Cardiac muscle cell (in vitro differentiated cells and primary cell): ENCODE results near the gene ERLIN1. TPM values are rescaled to one million over a fixed set of nuclear protein-coding genes. Genes with fewer than 3 reads are reported as not detected.

Experiments used
- DNase-seq, 2 donors: peaks; one replicate each; pipeline versions ENCODE4 v3.0.0 to v3.0.0-alpha.2; 2010 to 2017; ENCODE audit warnings: low read depth in 1 of 2, low spot score in 1 of 2
- H3K27ac ChIP-seq: fragments of 200-600 bp; sonication (generic); 2 replicates; pipeline ENCODE4 v1.5.1; 2016
- H3K27me3 ChIP-seq: fragments of 200-600 bp; sonication (generic); 2 replicates; pipeline ENCODE4 v1.6.0; 2016; ENCODE audit warnings: control low read depth
- H3K36me3 ChIP-seq: fragments of 200-600 bp; sonication (generic); 2 replicates; pipeline ENCODE4 v1.5.1; 2016; ENCODE audit warnings: control low read depth
- H3K4me1 ChIP-seq: fragments of 200-600 bp; sonication (generic); 2 replicates; pipeline ENCODE4 v1.8.1; 2017; ENCODE audit warnings: low read depth, mild to moderate bottlenecking, mixed run types
- H3K4me3 ChIP-seq: fragments of 200-600 bp; sonication (generic); 2 replicates; pipeline ENCODE4 v1.5.1; 2016; ENCODE audit warnings: mild to moderate bottlenecking
- H3K9me3 ChIP-seq: fragments of 200-600 bp; sonication (generic); 2 replicates; pipeline ENCODE4 v1.5.1; 2017; ENCODE audit warnings: low read depth, mild to moderate bottlenecking, control low read depth
- CTCF ChIP-seq: IDR thresholded peaks from 2 replicates; pipeline ENCODE4 v1.5.1; 2012; ENCODE audit warnings: low read depth, mild to moderate bottlenecking, low read length
- polyA plus RNA-seq: library from polyadenylated mRNA; unstranded; fragments of >200 nt; fragmentation: Nextera tagmentation; extraction: Ambion mirVana; gene quantifications from 2 replicates; pipeline ENCODE4 v1.2.1, GENCODE V29; 2016
- total RNA-seq: library from RNA; depleted of rRNA; stranded (reverse); fragments of >200 nt; gene quantifications from 2 replicates; pipeline ENCODE4 v1.2.3, GENCODE V29; 2016

Gene ERLIN1
- total and polyA plus RNA-seq, 2 experiments from 2014 or later = 12.9 to 15.4 TPM

DNA sequence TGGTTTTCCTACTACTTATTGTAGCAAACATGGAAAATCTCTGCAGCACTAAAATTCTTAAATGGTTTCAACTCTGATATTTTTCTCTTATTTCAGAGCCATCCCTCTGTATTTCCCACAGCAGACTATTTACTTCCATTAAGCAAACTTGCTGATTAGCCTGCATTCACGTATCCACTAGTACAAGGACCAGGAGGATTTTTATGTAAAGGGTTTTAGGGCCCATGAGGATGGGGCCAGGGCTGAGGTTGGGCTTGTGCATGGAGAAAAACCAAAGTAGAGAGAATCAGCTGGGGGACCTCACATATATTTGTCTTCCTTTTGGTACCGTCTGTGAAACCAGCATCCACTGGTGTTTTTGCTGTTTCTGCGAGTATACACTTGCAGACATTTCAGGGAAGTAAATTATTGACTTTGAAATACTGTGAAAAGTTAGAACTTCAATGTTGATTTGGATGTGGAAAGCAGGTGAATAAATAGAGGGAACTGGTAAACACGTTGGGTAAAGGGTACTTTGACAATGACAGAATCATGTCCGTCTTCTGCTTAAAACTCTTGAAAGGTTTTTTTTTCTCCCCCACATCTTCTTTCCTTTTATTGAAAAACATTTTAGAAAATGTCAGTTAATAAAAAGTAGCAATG lies 44.3 kb downstream of the ERLIN1 start:
- no peak for TF ChIP-seq CTCF
- no peak overlapping the region for H3K27ac ChIP-seq
- H3K9me3 ChIP-seq = no peaks in the 10 kb centered on the region
- H3K27me3 ChIP-seq = no peaks in the 10 kb centered on the region
- DNase-seq = no peak
- H3K4me1 ChIP-seq = no peaks in the 10 kb centered on the region
- H3K4me3 ChIP-seq = no peak overlapping the region
- H3K36me3 ChIP-seq = no peaks in the 10 kb centered on the region

DNA sequence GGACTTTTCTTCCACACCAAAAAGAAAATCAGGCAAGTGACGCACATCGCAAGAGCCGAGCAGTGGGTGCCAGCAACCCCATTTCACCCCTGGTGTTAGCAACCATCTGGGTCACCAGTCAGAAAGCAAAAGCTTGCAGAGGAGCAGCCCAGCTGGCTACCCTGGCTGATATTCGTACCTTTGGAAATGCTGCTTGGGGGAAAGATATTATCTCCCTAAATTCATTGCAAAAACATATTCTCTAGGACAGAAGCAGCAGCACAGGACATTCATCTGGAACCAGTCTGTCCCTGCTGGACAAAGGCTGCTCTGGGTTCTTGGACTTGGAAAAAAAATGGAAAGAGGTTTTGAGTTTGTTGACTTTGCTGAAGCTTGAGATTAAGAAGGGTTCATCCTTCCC lies 45.8 kb downstream of the ERLIN1 start:
- TF ChIP-seq CTCF = no peak
- H3K27me3 ChIP-seq = no peaks in the 10 kb centered on the region
- H3K27ac ChIP-seq = no peak overlapping the region
- H3K9me3 ChIP-seq = no peaks in the 10 kb centered on the region
- DNase-seq = no peak
- H3K4me1 ChIP-seq = no peaks in the 10 kb centered on the region
- no peaks in the 10 kb centered on the region for H3K36me3 ChIP-seq
- H3K4me3 ChIP-seq = no peak overlapping the region

GRCh38 chr10:100138921-100139496 lies 46.8 kb downstream of the ERLIN1 start:
- TF ChIP-seq CTCF = no peak
- Histone ChIP-seq H3K4me1 (no peaks in the 10 kb centered on the region), H3K27me3 (no peaks in the 10 kb centered on the region), H3K4me3 (no peak overlapping the region), H3K27ac (no peak overlapping the region), H3K36me3 (no peaks in the 10 kb centered on the region), H3K9me3 (no peaks in the 10 kb centered on the region)
- peak in 1 of 2 donors; percentile 15 for DNase-seq

- no peak overlapping the region for H3K4me3 ChIP-seq
- no peaks in the 10 kb centered on the region for H3K36me3 ChIP-seq
- H3K9me3 ChIP-seq = no peaks in the 10 kb centered on the region
- H3K27me3 ChIP-seq = no peaks in the 10 kb centered on the region
- H3K4me1 ChIP-seq = no peaks in the 10 kb centered on the region
- TF ChIP-seq CTCF = no peak
- no peak overlapping the region for H3K27ac ChIP-seq
- no peak for DNase-seq
Measured at GRCh38 chr10:100135486-100135885, 50.3 kb downstream of the ERLIN1 start.

- H3K4me3 ChIP-seq = no peak overlapping the region
Measured at GRCh38 chr10:100133801-100134200, 52.0 kb downstream of the ERLIN1 start.

More at GRCh38 chr10:100133801-100134200, 52.0 kb downstream of the ERLIN1 start:
- Histone ChIP-seq H3K4me1 (no peaks in the 10 kb centered on the region), H3K9me3 (no peaks in the 10 kb centered on the region), H3K27ac (no peak overlapping the region), H3K36me3 (no peaks in the 10 kb centered on the region), H3K27me3 (no peaks in the 10 kb centered on the region)
- no peak for TF ChIP-seq CTCF
- no peak for DNase-seq
